ENCODE results near the gene VAMP5.
"Not testable (repeated sequence)": the region's sequence is repeated elsewhere in the genome, so short reads cannot be mapped to it uniquely, and the experiment has no call there.

Gene VAMP5, protein sequence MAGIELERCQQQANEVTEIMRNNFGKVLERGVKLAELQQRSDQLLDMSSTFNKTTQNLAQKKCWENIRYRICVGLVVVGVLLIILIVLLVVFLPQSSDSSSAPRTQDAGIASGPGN

DNA sequence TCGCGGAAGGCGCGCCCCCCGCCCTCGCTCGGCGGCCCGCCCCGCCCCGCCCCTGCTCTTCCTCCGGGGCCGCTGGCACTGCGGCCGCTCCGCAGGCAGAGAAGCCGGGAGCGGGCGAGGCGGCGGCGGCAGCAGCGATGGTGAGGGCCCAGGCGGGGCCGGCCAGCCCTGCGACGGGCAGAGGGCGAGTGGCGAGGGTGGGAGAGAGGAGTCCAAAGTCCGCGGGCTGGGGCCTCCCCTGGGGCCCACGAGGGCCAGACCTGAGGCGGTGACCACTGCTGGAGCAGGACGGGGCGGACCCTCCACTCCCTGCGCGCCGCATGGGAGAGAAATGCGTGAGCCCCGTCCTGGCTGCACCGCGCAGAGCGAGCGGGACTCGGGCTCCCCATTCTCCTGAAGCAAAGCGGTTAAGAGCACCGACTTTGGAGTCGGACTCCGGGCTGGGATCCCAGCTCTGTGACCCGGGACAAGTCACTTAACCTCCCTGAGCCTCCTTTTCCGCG is at the start of gene VAMP5:
TSS of gene VAMP5 (plus strand) at position 78 of the 503 bp plus-strand sequence. CDS start at position 138, 60 bp downstream.
- DNase-seq: no peak

DNA sequence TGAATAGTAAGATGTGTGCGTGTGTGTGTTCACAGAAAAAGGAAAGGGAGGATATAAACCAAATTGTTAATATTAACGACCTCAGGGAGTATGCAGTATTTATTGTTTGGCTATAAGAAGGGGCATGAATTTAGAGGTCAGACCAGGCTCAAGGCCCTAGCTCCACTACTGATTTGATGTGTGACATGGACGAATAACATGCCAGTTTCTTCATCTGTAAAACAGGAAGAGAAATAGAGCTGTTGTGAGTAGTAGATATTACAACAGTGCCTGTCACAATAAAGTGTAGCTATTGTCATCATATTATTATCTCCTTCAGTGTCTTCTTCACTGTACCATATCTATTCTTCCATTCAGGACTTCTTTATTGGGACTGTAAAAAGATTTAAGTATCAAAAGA is 49.4 kb upstream of the VAMP5 start:
- no peak for DNase-seq

DNA sequence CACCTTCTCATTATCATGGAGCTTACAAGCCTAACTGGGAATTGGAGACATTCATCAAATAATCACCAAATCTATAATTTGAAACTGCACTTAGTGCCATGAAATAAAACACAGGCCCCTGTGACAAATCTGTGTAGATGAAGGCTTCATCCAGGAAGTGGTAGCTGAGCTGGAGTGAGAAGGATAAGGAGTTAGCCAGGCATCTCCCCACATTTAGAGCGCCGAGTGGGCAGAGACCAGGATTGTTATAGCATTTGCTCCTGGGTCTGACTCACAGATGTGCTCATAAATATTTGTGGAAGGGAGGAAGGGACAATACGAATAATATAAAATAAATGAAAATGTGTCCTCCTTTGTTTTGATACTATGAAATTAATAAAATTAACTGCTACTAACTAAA is 47.8 kb upstream of the VAMP5 start:
- no peak for DNase-seq

DNA sequence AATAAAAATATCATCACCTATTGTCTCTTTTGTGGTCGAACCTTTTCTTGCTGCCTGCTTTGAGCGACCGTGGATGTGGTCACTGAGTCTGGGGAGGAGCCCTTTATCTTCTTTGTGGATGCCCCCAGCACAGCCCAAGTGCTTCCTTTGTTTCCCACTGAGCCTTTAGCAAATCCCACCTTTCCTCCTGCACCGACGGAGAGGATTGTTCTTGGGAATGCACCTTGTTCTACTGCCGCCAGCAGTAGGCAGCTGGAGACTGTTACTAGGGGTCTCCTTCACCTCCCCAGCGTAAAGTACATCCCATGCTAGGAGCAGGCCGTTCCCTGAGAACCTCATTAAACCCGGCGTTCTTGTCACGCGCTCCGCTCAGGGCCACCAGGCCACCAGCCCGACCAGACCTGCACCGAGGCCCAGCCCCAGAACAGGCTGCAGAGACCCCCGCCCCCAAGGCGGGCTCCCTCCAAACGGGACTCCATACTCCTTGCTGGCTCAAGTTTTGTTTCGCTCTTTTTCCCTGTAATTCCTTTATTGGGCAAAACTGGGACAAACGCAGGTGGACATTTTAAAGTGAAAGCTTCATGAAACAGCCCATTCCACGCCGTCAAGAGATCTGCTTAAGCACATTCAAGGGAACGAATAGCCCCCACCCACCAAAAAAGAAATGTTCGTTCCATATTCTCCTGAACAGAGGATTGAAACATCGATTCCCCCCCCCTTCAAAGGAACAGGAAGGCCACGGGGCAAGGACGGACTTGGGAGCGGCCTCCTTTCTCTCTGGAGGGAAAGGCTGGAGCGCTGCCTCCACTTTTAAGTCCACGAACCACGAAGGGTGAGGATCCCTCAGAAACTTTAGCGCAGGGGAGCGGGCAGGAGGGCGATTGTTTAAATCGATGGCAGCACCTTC is 46.4 kb upstream of the VAMP5 start:
- peak; percentile 50 for DNase-seq

DNA sequence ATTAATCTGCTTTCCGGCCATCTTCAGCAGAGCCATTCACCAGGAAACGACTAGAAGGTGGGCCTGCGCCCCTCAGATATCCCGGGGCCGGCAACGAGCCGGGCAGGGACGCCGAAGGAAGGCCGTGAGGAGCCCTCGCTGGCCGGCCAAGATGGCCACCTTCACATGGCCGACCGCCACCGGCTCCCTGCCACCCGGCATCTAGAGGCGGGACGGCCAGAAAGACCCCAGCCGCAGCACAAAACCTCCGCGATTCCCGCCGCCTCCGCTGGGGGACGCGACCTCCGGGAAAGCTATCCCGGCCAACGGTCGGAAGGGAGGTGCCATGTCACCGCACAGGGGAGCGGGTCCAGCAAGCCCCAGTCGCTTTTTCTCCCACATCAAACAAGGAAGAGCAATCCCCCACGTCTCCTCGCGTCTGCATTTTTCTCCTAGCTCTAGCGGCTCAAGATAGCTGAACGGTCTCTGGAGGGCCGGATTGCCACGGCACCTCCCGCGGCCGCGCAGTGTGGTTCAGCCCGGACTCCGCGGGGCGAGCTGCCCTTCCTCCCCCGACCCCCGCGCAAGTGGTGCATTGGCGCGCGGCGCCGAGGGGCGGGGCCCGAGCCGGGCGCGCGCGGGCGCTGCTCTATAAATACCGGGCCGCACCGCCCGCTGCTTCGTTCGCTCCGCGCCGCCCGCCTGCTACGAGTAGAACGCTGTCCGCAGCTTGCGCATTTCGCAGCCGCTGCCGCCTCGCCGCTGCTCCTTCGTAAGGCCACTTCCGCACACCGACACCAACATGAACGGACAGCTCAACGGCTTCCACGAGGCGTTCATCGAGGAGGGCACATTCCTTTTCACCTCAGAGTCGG is 45.5 kb upstream of the VAMP5 start, which contains the start of gene MAT2A:
TSS of gene MAT2A (plus strand) at position 662 of the 854 bp plus-strand sequence. CDS start at position 782, 120 bp downstream.
- DNase-seq: peak; percentile 92

DNA sequence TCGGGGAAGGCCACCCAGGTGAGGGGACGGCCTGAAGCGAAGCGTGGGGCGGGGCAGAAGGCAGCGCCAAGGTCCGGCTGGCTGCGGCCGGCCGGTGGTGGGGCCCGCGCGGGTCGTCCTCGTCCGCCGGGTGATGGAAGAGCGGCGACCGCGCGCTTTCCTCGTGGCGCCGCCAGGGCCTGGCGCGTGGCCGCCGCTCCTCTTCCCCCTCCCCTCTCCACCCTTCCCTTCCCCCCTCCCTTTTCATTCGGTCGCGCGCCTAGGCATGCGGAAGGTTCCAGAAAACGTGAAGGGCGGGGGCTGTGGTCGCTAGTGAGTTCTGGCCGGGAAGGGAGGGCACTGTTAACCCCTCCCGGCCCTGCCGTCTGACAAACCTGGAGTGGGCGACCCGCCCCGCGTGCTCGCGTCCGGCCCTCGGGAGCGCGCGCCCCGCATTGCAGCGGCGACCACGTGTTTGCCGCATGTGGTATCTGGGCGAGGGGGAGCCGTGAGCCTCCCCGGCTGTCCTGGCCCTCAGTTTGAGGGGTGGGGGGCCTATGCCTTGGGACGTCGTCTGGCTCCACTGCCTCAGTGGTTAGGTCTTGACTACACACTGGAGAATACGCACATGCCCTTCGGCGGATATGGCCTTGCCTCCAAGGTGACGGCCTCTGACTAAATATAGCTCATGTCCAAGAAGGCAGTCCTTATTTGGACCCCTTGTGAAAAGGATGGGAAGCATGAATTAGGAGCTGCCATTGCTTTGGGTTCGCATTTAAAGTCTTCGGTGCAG is 44.7 kb upstream of the VAMP5 start:
- peak; percentile 78 for DNase-seq

DNA sequence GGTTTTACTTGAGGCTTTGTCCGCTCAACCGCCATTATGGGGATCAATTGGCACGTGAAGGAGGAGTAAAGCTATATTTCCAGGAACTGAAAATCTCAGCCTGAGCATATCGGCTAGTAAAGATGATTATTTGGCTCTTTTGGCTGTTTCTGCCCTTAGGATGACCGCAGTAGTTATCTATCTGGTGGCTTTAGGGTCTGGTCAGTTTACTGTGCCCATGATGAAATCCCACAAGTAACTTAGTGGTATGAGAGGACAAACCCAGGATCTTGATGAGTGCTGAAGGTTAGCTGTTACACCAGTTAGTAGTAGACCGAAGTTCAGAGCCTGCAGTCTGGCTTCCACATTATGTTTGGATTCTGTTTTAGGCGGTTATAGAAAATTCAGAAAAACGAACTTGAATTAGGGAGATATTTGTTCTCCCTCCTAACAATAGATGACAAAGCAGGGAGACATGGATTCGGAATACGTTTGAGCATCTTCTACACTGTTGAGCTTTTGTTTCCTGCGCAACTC is 44.0 kb upstream of the VAMP5 start:
- peak; percentile 46 for DNase-seq

DNA sequence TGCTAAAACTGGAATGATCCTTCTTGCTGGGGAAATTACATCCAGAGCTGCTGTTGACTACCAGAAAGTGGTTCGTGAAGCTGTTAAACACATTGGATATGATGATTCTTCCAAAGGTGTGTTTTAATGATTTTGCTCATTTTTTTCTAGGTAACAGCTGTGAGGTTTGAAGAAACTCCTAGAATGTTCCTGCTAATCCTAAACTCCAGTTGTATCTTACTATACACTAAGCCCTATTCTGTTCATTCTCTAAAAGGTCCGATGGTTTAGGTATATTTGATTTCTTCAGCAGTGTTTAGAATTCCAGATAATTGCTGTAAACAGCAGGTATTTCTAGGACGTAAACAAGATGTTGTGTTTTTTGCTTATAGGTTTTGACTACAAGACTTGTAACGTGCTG is 43.0 kb upstream of the VAMP5 start:
- DNase-seq: no peak

DNA sequence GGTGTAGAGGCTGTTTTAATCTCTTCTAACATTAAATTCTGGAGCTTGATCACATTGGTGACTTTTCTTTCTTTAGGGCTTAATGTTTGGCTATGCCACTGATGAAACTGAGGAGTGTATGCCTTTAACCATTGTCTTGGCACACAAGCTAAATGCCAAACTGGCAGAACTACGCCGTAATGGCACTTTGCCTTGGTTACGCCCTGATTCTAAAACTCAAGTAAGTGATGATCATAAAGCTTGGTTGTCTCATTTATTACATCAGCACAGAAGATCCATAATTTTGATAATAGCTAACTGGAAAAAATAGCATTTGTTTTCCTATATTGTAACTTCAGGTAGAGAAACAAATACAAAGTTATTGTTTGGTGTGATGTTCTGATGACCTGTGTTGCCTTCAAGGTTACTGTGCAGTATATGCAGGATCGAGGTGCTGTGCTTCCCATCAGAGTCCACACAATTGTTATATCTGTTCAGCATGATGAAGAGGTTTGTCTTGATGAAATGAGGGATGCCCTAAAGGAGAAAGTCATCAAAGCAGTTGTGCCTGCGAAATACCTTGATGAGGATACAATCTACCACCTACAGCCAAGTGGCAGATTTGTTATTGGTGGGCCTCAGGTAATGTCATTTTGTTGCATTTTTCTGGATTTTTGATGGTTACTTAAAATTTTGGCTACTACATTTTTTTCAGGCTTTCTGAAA is 42.3 kb upstream of the VAMP5 start:
- no peak for DNase-seq

DNA sequence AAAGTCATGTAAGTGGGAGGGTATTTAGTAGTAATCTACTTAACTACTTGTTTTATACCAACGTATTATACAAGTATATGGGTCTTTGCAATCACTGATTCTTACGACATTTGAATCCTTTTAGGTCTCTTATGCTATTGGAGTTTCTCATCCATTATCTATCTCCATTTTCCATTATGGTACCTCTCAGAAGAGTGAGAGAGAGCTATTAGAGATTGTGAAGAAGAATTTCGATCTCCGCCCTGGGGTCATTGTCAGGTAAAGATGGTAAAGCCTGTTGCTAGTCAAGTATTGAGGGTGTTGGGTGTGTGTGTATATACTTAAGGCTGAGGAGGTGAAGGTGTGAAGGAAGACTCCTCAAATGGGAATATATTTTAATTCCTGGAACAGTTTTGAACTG is 41.5 kb upstream of the VAMP5 start:
- DNase-seq: no peak

DNA sequence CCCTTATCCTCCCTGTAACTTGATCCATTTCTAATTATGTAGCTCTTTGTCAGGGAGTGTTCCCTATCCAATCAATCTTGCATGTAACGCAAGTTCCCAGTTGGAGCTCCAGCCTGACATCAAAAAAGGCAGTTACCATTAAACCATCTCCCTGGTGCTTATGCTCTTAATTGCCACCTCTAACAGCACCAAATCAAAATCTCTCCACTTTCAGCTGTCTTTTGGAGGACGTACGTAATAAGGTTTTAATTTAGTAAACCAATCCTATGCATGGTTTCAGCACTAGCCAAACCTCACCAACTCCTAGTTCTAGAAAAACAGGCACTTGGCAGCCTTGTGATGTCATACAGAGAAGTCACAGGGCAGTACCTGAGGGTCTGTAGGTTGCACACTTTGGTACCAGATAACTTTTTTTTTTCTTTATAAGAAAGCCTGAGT is 40.0 kb upstream of the VAMP5 start:
- DNase-seq: not testable (repeated sequence)

DNA sequence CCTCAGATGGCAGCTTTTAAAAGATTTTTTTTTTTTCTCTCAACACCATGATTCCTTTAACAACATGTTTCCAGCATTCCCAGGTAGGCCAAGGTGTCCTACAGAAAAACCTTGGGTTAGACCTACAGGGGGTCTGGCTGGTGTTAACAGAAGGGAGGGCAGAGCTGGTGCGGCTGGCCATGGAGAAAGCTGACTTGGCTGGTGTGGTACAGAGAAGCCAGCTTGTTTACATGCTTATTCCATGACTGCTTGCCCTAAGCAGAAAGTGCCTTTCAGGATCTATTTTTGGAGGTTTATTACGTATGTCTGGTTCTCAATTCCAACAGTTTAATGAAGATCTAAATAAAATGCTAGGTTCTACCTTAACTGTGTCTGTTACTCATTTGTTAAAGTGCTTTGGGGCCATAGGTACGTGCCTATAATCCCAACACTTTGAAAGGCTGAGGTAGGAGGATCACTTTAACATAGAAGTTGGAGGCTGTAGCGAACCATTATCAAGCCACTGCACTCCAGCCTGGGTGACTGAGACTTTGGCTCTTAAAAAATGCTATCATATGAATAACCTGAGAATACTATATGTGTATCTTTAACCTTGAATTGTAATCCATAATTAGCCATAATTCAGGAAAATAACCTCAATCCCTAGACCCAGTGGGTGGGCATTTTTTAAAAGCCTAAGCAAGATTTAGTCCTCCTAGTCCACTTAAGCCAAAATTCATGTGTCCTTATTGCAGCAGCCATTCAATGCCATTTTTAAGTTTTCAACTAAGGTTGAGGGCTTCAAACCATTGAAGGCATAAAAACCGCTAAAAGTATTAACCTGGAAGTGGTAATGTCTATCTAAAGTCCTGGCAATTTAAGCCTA is 39.1 kb upstream of the VAMP5 start:
- DNase-seq: not testable (repeated sequence)

DNA sequence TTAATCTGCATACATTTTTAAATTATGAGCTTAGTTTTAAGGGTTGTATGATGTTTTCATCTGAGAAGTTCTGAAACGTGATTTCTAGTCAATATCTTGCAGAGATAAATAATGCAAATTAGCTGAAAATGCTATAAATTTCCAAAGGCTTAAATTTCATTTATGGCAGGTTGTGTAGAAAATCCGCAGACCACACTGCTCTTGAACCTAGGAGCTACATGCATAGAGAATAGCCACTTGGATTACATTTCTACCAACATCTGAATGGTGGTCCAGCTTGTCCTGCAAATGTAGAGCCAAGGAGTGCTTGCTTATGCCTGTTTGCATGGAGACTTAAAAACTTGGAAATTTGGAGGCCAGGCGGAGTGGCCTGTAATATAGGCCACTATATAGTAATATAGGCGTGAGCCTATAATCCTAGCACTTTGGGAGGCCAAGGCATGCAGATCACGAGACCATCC is 38.4 kb upstream of the VAMP5 start:
- no peak for DNase-seq

DNA sequence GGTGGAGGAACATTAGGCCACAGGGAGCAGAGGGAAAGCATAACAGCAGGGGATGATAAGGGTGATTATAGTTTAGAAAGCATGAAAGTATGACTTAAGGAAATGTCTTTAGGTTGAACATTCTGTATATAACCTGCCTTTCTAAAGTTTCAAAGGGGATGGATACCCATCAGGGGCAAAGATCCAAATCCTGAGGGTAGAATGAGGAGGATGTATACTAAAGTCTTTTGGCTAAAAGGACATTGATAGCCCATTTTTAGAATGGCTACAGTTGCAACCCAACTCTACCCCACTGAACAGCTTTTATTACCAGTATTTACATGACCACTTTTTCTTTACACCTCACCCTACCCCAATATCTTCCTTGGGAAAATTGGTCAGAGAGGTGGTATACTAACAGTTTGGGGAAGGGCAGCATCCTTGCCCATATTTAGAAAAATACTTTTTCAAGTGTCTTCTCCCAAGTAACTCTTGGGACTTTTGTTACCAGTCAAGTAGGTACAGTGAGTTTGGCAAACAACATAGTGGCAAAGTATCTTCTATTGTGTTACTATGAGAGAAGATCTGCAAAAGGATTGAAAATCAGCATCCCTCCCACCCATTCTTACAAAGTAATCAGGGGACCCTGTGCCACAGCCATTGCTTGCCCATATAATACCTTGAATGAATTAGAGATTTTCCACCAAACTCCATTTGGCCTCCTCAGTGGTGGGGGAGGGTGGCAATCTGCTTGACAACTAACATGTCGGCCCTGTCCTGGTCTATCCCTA is 37.0 kb upstream of the VAMP5 start:
- DNase-seq: no peak

DNA sequence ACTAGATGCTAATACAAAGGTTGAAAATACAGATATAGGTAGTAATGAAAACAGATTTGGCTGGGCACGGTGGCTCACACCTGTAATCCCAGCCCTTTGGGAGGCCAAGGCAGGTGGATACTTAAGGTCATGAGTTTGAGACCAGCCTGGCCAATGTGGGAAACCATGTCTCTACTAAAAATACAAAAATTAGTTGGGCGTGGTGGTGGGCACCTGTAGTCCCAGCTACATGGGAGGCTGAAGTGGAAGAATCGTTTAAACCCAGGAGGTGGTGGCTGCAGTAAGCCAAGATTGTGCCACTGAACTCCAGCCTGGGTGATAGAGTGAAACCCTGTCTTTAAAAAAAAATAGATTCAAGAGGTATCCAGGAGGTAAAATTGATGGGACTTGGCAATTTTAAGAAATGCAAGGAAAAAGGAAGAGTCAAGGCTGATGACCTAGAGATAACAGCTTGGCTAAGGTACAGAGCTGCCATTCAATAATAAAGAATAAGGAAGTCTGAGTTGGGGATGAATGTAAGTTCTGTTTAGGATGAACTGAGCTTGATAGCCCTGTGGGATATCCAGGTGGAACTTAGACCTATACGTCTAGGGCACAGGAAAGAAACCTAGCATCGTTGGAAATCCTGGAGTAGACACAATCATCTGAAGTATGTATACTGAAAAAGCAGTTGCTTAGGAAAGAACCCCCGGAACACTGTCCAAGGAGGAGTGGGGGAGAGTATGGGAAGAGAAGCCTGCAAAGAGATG is 36.2 kb upstream of the VAMP5 start:
- DNase-seq: no peak

DNA sequence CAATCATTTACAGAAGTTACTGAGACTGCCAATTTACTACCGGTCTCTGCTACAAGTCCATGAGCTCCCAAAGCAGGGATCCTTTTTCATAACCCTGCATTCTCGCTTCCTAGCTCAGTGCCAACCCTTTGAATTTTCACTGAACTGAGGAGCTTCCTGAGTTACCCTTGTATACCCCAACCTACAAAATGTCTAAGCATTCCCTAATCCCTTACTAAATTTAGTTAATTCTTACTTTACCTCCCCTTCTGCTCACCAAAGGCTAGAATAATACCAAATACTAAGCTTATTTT is 35.7 kb upstream of the VAMP5 start:
- DNase-seq: no peak

DNA sequence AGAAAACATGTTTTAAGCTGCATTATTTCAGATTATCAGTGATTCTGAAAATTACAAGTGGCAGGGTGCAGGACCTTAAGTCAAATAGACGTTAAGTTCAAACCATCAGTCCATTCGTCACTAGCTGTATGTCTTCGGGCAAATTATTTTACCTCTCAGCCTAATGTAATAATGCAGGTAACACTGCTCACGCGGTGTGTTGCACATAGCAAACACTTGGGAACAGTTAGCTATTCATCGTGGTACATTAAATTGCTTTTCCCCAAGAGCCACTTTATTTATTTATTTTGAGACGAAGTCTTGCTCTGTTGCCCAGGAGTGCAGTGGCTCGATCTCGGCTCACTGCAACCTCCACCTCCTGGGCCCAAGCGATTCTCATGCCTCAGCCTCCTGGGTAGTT is 35.1 kb upstream of the VAMP5 start:
- DNase-seq: no peak

DNA sequence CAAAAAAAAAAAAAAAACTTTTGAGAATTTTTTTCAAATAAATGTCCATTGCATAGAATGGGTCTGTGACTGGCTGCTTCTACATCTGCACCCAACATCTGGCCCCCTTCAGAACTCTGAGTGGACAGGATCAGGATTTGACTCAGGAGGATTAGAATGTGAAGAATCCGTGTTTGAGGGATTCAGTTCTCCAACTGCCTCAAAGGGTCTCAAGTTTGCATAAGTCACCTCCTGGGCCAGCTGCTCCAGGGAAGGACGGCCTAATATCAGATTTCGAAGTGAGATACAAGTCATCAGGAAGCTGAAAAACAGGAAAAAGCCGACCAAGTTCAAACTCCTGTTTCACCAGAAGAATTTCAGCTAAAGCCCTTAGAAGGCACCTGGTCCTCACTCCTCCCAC is 34.4 kb upstream of the VAMP5 start:
- no peak for DNase-seq

DNA sequence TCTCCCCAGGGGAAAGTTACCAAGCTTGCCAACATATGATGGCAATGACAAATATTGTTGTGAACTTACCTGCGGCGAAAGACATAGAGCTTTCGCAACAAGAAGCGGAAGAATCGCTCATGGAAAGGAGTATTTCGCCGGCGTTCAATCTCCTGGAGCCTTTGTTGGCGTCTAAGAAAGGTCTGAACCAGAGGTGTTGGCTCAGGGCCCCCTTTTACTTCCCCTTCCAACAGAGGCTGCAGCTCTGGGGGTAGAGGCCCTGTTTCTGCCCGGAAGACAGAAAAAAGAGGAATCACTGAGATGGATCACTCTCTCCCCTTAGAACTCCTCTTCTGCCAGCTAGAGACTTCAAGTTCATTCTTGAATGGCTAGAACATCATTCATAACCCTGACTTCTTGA is 33.7 kb upstream of the VAMP5 start:
- DNase-seq: no peak

Measured in RPMI8226 (cell line).